Cerebellar nuclear complex (tissue), 1 donor: Measurements from ENCODE around the gene ZNF300.
"Not testable (repeated sequence)": the region's sequence is repeated elsewhere in the genome, so short reads cannot be mapped to it uniquely, and the experiment has no call there.

Experiments
- DNase-seq, 2 experiments: peaks; one replicate each; lab custom pipeline; 2025; lab: John Stamatoyannopoulos, UW

ZNF300 gene

GRCh38 chr5:150845185-150845859, 59.5 kb downstream of the ZNF300 start:
- not testable (repeated sequence) for DNase-seq
